Urinary bladder (tissue), 4 donors: Measurements from ENCODE around the gene PNMT. TPM values are rescaled to one million over a fixed set of nuclear protein-coding genes. Genes with fewer than 3 reads are reported as not detected.

Experiments
- DNase-seq: peaks from one replicate; pipeline ENCODE4 v3.0.0-alpha.2; 2015; ENCODE audit errors: extremely low spot score
- H3K27ac ChIP-seq: one replicate; pipeline ENCODE4 v1.5.1; 2013; ENCODE audit warnings: low read depth, mild to moderate bottlenecking, moderate library complexity
- H3K36me3 ChIP-seq: one replicate; pipeline ENCODE4 v1.6.1; 2013; ENCODE audit warnings: mild to moderate bottlenecking, moderate library complexity; ENCODE audit not compliant: insufficient read depth
- H3K4me1 ChIP-seq: one replicate; pipeline ENCODE4 v1.6.1; 2013; ENCODE audit warnings: mild to moderate bottlenecking, moderate library complexity; ENCODE audit not compliant: insufficient read depth
- H3K4me3 ChIP-seq: one replicate; pipeline ENCODE4 v1.5.1; 2013; ENCODE audit warnings: low read depth, low read length
- WGBS: extraction: QIAGEN DNeasy Blood & Tissue Kit; methylation state at CpG from one replicate; pipeline ENCODE4 v1.1.7; 2013; 5-methylcytosine and 5-hydroxymethylcytosine counted together
- polyA plus RNA-seq: library from polyadenylated mRNA; stranded (reverse); fragments of 200-250 nt; gene quantifications from one replicate; pipeline ENCODE4 v1.2.3, GENCODE V29; 2013
- total RNA-seq: library from RNA; depleted of rRNA; stranded (reverse); fragments of >200 nt; gene quantifications from one replicate; pipeline ENCODE4 v1.2.3, GENCODE V29; 2014
- donor health status: healthy with polysubstance abuse.
- donor health status: healthy.

PNMT gene
- total and polyA plus RNA-seq, 2 donors, result 9.3 TPM; not detected in 1

GRCh38 chr17:39653662-39654331, 14.5 kb upstream of the PNMT start:
- H3K4me1 ChIP-seq, result no peaks in the 10 kb centered on the region
- no peak overlapping the region for H3K4me3 ChIP-seq
- DNase-seq, result no peak
- H3K27ac ChIP-seq, result no peak overlapping the region
- WGBS, result 73% methylated on average over 14 of the region's 14 CpGs
- peaks cover 3% of the 10 kb centered on the region for H3K36me3 ChIP-seq

GRCh38 chr17:39655105-39655504, 13.1 kb upstream of the PNMT start:
- peaks cover 3% of the 10 kb centered on the region for H3K36me3 ChIP-seq
- DNase-seq, result no peak
- H3K27ac ChIP-seq, result no peak overlapping the region
- no peak overlapping the region for H3K4me3 ChIP-seq
- no peaks in the 10 kb centered on the region for H3K4me1 ChIP-seq
- whole genome bisulfite sequencing, result 86% methylated on average over 2 of the region's 2 CpGs

GRCh38 chr17:39658346-39658745, 9.9 kb upstream of the PNMT start:
- no peak overlapping the region for H3K4me3 ChIP-seq
- peaks cover 3% of the 10 kb centered on the region for H3K36me3 ChIP-seq
- no peak overlapping the region for H3K27ac ChIP-seq
- 94% methylated on average over 11 of the region's 11 CpGs for WGBS
- no peaks in the 10 kb centered on the region for H3K4me1 ChIP-seq
- no peak for DNase-seq

GRCh38 chr17:39658760-39659159, 9.5 kb upstream of the PNMT start:
- no peak overlapping the region for H3K4me3 ChIP-seq
- H3K4me1 ChIP-seq, result no peaks in the 10 kb centered on the region
- no peak overlapping the region for H3K27ac ChIP-seq
- no peak for DNase-seq
- 83% methylated on average over 3 of the region's 3 CpGs for WGBS
- peaks cover 3% of the 10 kb centered on the region for H3K36me3 ChIP-seq

- H3K27ac ChIP-seq, result peak overlapping the region; percentile 59
- WGBS, result 57% methylated on average over 15 of the region's 15 CpGs
- no peak overlapping the region for H3K4me3 ChIP-seq
- H3K36me3 ChIP-seq, result peaks cover 3% of the 10 kb centered on the region
- no peak for DNase-seq
- H3K4me1 ChIP-seq, result no peaks in the 10 kb centered on the region
These were observed 8.8 kb upstream of the PNMT start for GRCh38 chr17:39659279-39660010.

GRCh38 chr17:39660011-39660360, 8.3 kb upstream of the PNMT start:
- H3K36me3 ChIP-seq, result peaks cover 3% of the 10 kb centered on the region
- peak overlapping the region; percentile 59 for H3K27ac ChIP-seq
- no peak for DNase-seq
- H3K4me3 ChIP-seq, result no peak overlapping the region
- WGBS, result 74% methylated on average over 5 of the region's 5 CpGs
- H3K4me1 ChIP-seq, result no peaks in the 10 kb centered on the region

GRCh38 chr17:39660397-39661385, 7.6 kb upstream of the PNMT start:
- Histone ChIP-seq H3K4me3 (no peak overlapping the region), H3K27ac (peak overlapping the region; percentile 59), H3K36me3 (peaks cover 3% of the 10 kb centered on the region), H3K4me1 (no peaks in the 10 kb centered on the region)
- WGBS, result 80% methylated on average over 35 of the region's 35 CpGs
- DNase-seq, result no peak

- H3K27ac ChIP-seq, result no peak overlapping the region
- no peaks in the 10 kb centered on the region for H3K4me1 ChIP-seq
These were observed 6.3 kb upstream of the PNMT start for GRCh38 chr17:39661744-39662541.

GRCh38 chr17:39662551-39663339, 5.5 kb upstream of the PNMT start:
- whole genome bisulfite sequencing, result 82% methylated on average over 22 of the region's 22 CpGs
- peaks cover 3% of the 10 kb centered on the region for H3K36me3 ChIP-seq
- no peak overlapping the region for H3K4me3 ChIP-seq
- no peak overlapping the region for H3K27ac ChIP-seq
- no peak for DNase-seq
- no peaks in the 10 kb centered on the region for H3K4me1 ChIP-seq

More at GRCh38 chr17:39661744-39662541, 6.3 kb upstream of the PNMT start:
- DNase-seq, result no peak
- 87% methylated on average over 8 of the region's 8 CpGs for WGBS
- Histone ChIP-seq H3K36me3 (peaks cover 3% of the 10 kb centered on the region), H3K4me3 (no peak overlapping the region)

- DNase-seq, result no peak
- H3K36me3 ChIP-seq, result peaks cover 3% of the 10 kb centered on the region
- no peak overlapping the region for H3K4me3 ChIP-seq
- no peak overlapping the region for H3K27ac ChIP-seq
- no peaks in the 10 kb centered on the region for H3K4me1 ChIP-seq
- WGBS, result 60% methylated on average over 4 of the region's 4 CpGs
These were observed 4.9 kb upstream of the PNMT start for GRCh38 chr17:39663340-39663687.

GRCh38 chr17:39663688-39664580, 4.3 kb upstream of the PNMT start:
- no peaks in the 10 kb centered on the region for H3K4me1 ChIP-seq
- no peak overlapping the region for H3K4me3 ChIP-seq
- no peak for DNase-seq
- no peaks in the 10 kb centered on the region for H3K36me3 ChIP-seq
- WGBS, result 51% methylated on average over 17 of the region's 17 CpGs
- no peak overlapping the region for H3K27ac ChIP-seq
